Transverse colon (tissue), 4 donors: ENCODE data around the gene TRAF3IP3. TPM values are rescaled to one million over a fixed set of nuclear protein-coding genes. Genes with fewer than 3 reads are reported as not detected.

Experiments used
- DNase-seq: peaks from one replicate; pipeline ENCODE4 v3.0.0-alpha.2; 2019
- H3K27ac ChIP-seq, 4 donors: fragments of 200-600 bp; sonication (generic); 2 replicates each; pipeline ENCODE4 v1.5.1; 2016 to 2018; ENCODE audit warnings: inconsistent platforms in 4 of 4
- H3K27me3 ChIP-seq: fragments of 200-600 bp; sonication (generic); 2 replicates; pipeline ENCODE4 v1.5.1; 2017; ENCODE audit warnings: inconsistent platforms
- H3K36me3 ChIP-seq, 4 donors: fragments of 200-600 bp; sonication (generic); 2 replicates each; pipeline ENCODE4 v1.5.1; 2017 to 2019; ENCODE audit warnings: inconsistent platforms in 4 of 4
- H3K4me1 ChIP-seq, 4 donors: fragments of 200-600 bp; sonication (generic); 2 replicates each; pipeline ENCODE4 v1.5.1; 2017 to 2020; ENCODE audit warnings: inconsistent platforms in 4 of 4
- H3K4me3 ChIP-seq, 4 donors: fragments of 200-600 bp; sonication (generic); 1 replicate in 1 of 4; 2 replicates in 3 of 4; pipeline versions ENCODE4 v1.5.1 to v1.6.1; 2017 to 2019; ENCODE audit warnings: inconsistent platforms in 4 of 4
- H3K9me3 ChIP-seq, 2 donors: fragments of 200-600 bp; sonication (generic); 2 replicates each; pipeline ENCODE4 v1.5.1; 2017 to 2019; ENCODE audit warnings: inconsistent platforms in 2 of 2
- CTCF ChIP-seq, 5 experiments: fragments of 200-600 bp in 3 of 5; fragments of 450-650 bp in 2 of 5; sonication (generic) in 3 of 5; IDR thresholded peaks; 1 replicate in 2 of 5; 2 replicates in 3 of 5; pipeline ENCODE4 v1.5.1; 2016 to 2017; ENCODE audit warnings: antibody characterized with exemption in 5 of 5, inconsistent platforms in 3 of 5, mild to moderate bottlenecking in 2 of 5, moderate library complexity in 1 of 5
- EP300 ChIP-seq: sonication (generic); formaldehyde crosslinking; IDR thresholded peaks from one replicate; pipeline ENCODE4 v1.6.1; 2017; ENCODE audit warnings: antibody characterized with exemption, low read depth
- POLR2A ChIP-seq: fragments of 450-650 bp; IDR thresholded peaks from one replicate; pipeline ENCODE4 v1.6.1; 2016; ENCODE audit warnings: antibody characterized with exemption, mild to moderate bottlenecking, moderate library complexity
- POLR2AphosphoS5 ChIP-seq, 3 donors: sonication (generic); formaldehyde crosslinking; IDR thresholded peaks; one replicate each; pipeline ENCODE4 v1.6.1; 2016; ENCODE audit warnings: antibody characterized with exemption in 3 of 3
- WGBS, 2 donors: methylation state at CpG; one replicate each; pipeline ENCODE4 v1.1.5; 2018; ENCODE audit warnings: low coverage in 1 of 2; 5-methylcytosine and 5-hydroxymethylcytosine counted together
- in situ Hi-C, 4 donors: fragments of 200-750 bp; cut with MboI; loops; one replicate each; pipeline versions ENCODE4 v1.15.0 to v1.15.1; 2017; ENCODE audit warnings: low sequenced_read_pairs in 3 of 4, low pct_ligation_motif_present in 1 of 4, low pct_unique_long_range_greater_than_20kb in 1 of 4
- intact Hi-C: fragments of 100-400 bp; cut with DNase I; formaldehyde crosslinking; loops from one replicate; pipeline ENCODE4 v1.15.1; 2023; ENCODE audit warnings: low total_unique reads
- total RNA-seq, 4 donors: library from RNA; depleted of rRNA; stranded (reverse); fragments of >200 nt; gene quantifications; one replicate each; pipeline ENCODE4 v1.1.0, GENCODE V29; 2016

TRAF3IP3 gene
- total RNA-seq, 4 donors from 2014 or later, result 2.3 to 17.6 (median 6.8) TPM

GRCh38 chr1:209816923-209817322 is 61.1 kb downstream of the TRAF3IP3 start:
- H3K27ac ChIP-seq, result no peak overlapping the region
- WGBS, 2 donors, result 83 to 100% methylated on average over 2 to 3 of the region's 3 CpGs
- peaks cover 7% of the 10 kb centered on the region for H3K27me3 ChIP-seq
- intact Hi-C loops (no loop called here), in situ Hi-C loops (no loop called here)
- DNase-seq, result no peak
- H3K4me1 ChIP-seq, result no peaks in the 10 kb centered on the region
- no peaks in the 10 kb centered on the region for H3K36me3 ChIP-seq
- H3K9me3 ChIP-seq, result no peaks in the 10 kb centered on the region
- no peak for TF ChIP-seq POLR2AphosphoS5 (IDR thresholded peaks at IDR 0.05)
- TF ChIP-seq EP300, result no peak
- TF ChIP-seq POLR2A, result no peak
- no peak for TF ChIP-seq CTCF (IDR thresholded peaks at IDR 0.05)
- H3K4me3 ChIP-seq, result no peak overlapping the region

DNA sequence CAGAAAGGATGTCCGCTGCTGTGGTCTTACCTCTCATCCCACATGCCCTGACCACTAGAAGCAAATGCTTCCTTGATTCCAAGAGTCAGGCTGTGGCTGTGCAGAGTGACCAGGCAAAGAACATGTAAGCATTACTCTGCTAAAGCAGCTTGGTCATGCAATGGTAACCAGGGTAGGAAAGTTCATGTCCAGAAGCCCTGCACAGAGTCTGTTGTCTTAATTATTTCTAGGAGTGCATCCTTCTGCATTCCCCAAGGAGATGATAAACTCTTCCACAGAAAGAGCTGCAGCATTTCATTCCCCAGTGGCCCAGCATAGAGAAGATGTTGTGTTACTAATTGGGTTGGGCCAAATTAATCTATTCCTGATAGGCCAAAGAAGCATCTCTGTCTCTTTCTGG is 61.8 kb downstream of the TRAF3IP3 start:
- Histone ChIP-seq H3K27me3 (peaks cover 7% of the 10 kb centered on the region), H3K36me3 (no peaks in the 10 kb centered on the region), H3K4me1 (no peaks in the 10 kb centered on the region), H3K4me3 (no peak overlapping the region), H3K27ac (no peak overlapping the region), H3K9me3 (no peaks in the 10 kb centered on the region)
- 89% methylated on average over 1 of the region's 1 CpG; no CpG with 5 or more reads in 1 of the 2 donors for WGBS, 2 donors
- no peak for DNase-seq
- in situ Hi-C loops, result no loop called here
- intact Hi-C loops, result no loop called here
- TF ChIP-seq CTCF (IDR thresholded peaks at IDR 0.05), result no peak
- TF ChIP-seq EP300, result no peak
- no peak for TF ChIP-seq POLR2A
- TF ChIP-seq POLR2AphosphoS5 (IDR thresholded peaks at IDR 0.05), result no peak

DNA sequence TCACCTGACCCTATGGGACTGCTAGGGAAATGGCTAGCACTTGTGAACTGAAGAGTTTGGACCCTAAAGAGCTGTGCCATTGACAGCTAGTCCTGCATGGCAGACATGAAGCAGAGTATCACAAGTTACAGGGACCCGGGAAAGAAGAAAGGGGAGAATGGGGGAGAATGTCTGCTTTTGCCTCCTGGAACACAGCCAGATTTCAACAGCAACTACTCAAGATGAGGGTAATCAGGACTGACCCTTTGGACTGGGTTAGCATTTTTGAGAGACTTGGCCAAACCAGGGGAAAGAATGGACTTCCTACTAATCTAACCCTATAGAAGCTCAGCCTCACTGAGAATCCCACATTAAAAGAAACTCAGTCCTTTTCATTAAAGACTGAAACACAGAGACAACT is 63.2 kb downstream of the TRAF3IP3 start:
- Histone ChIP-seq H3K27me3 (peaks cover 7% of the 10 kb centered on the region), H3K4me3 (no peak overlapping the region), H3K9me3 (no peaks in the 10 kb centered on the region), H3K27ac (no peak overlapping the region), H3K36me3 (no peaks in the 10 kb centered on the region), H3K4me1 (peaks cover 0 to 10% (median 2%) of the 10 kb centered on the region in 4 donors)
- 40 to 69% methylated on average over 1 of the region's 1 CpG for WGBS, 2 donors
- no peak for DNase-seq
- no peak for TF ChIP-seq EP300
- TF ChIP-seq POLR2A, result no peak
- TF ChIP-seq CTCF (IDR thresholded peaks at IDR 0.05), result no peak
- TF ChIP-seq POLR2AphosphoS5 (IDR thresholded peaks at IDR 0.05), result no peak
- intact Hi-C loops (no loop called here), in situ Hi-C loops (no loop called here)

- intact Hi-C loops, result no loop called here
- no peak overlapping the region for H3K4me3 ChIP-seq
- DNase-seq, result no peak
- no peaks in the 10 kb centered on the region for H3K36me3 ChIP-seq
- TF ChIP-seq POLR2AphosphoS5 (IDR thresholded peaks at IDR 0.05) (no peak), CTCF (IDR thresholded peaks at IDR 0.05) (no peak), POLR2A (no peak), EP300 (no peak)
- no peak overlapping the region for H3K27ac ChIP-seq
- 20 to 55% methylated on average over 1 to 4 of the region's 4 CpGs for WGBS, 2 donors
- H3K4me1 ChIP-seq, result peaks cover 0 to 10% (median 2%) of the 10 kb centered on the region in 4 donors
- H3K9me3 ChIP-seq, result no peaks in the 10 kb centered on the region
- in situ Hi-C loops, result no loop called here
- H3K27me3 ChIP-seq, result peaks cover 7% of the 10 kb centered on the region
These were observed 65.1 kb downstream of the TRAF3IP3 start for GRCh38 chr1:209820986-209821385.
